Choroid plexus epithelial cell (primary cell): ENCODE results near the gene SCAI.
A peak's percentile ranks its signal among the peaks of the same experiment; 100 is the strongest.

ENCODE experiments used
- DNase-seq: peaks from one replicate; pipeline ENCODE4 v3.0.0-alpha.2; 2010; ENCODE audit warnings: low read depth
- H3K4me3 ChIP-seq: 2 replicates; pipeline ENCODE4 v1.5.1; 2011; ENCODE audit warnings: low read depth, mild to moderate bottlenecking, control low read depth, low read length, moderate library complexity
- TF ChIP-seq, protein P1 (sequence below): conservative IDR thresholded peaks from 2 replicates; pipeline ENCODE4 v1.5.1; 2011; ENCODE audit warnings: low read depth, mild to moderate bottlenecking, control low read depth, inconsistent platforms, low read length, moderate library complexity

SCAI gene

DNA sequence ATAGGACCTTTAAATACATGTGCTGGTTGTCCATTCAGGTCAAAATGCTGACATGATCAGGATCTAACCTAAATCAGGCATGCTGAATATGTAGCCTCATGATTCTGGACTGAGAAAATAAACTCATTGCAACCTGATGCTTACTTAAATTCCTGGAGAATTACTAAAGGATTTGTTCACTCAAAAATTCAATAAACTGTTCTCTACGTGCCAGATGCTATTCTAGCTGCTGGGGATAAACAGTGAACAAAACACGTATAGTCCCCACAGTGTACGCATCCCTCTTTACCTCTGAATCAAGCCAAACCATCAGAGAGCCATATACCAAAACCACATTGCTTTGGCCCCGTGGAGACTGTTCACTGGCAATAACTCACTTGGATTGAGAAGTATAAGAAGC lies 6.1 kb downstream of the SCAI start:
- TF ChIP-seq, protein P1, sequence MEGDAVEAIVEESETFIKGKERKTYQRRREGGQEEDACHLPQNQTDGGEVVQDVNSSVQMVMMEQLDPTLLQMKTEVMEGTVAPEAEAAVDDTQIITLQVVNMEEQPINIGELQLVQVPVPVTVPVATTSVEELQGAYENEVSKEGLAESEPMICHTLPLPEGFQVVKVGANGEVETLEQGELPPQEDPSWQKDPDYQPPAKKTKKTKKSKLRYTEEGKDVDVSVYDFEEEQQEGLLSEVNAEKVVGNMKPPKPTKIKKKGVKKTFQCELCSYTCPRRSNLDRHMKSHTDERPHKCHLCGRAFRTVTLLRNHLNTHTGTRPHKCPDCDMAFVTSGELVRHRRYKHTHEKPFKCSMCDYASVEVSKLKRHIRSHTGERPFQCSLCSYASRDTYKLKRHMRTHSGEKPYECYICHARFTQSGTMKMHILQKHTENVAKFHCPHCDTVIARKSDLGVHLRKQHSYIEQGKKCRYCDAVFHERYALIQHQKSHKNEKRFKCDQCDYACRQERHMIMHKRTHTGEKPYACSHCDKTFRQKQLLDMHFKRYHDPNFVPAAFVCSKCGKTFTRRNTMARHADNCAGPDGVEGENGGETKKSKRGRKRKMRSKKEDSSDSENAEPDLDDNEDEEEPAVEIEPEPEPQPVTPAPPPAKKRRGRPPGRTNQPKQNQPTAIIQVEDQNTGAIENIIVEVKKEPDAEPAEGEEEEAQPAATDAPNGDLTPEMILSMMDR = no peak
- H3K4me3 ChIP-seq = no peak overlapping the region
- peak; percentile 78 for DNase-seq

DNA sequence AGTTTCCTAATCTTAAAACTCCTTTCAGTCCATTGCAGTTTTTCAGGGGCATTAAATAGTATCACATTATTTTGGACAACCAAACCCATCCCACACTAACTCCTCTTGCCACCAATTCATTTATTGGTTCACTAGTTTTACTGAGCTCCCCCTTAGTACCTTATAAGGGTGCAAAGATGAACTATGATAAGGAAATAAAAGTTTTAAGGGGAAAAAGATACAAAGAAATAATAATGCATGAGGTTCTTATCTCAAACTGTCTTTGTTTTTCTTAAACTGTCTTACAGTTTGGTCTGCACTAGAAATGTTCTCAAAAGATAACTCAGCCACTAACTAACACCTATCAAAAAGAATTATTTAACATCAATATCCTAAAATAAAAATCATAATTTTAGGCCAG lies 8.4 kb downstream of the SCAI start:
- TF ChIP-seq, protein P1 = no peak
- no peak overlapping the region for H3K4me3 ChIP-seq
- no peak for DNase-seq

DNA sequence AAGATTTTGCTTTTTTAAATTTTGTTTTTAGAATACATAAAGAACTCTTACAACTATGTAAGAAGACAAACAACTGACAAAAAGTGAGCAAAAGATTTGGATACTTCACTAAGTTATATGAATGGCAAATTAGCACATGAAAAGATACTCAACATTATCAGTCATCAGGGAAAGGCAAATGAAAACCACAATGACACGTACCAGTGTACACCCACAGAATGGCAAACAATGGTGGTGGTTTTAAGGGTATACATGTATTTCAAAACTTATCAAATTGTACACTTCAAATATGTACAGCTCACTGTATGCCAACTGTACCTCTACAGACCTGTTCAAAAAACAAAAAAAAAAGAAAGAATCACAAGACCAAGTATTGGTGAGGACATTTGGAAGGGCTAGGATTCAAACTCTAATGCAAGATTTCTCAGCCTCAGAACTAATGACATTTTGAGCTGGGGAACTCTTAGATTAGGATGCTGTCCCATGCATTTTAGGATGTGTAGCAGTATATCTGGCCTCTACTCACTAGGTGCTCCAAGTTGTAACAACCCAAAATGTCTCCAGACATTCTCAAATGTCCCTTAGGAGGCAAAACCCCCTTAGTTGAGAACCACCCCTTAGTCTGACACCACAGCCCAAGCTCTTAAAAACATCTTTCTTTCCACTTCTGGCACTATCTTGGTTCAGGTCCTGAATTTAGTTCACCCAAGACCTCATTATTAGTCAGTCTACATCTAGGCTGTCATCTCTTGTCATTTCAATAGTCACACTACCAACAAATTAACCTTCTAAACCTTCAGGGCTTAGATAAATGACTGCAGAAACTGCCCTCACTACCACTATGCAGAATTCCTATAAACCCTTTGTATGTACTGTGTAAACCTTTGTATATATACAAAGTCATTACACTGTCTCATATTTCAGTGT lies 9.7 kb downstream of the SCAI start:
- TF ChIP-seq, protein P1 = no peak
- no peak overlapping the region for H3K4me3 ChIP-seq
- no peak for DNase-seq

DNA sequence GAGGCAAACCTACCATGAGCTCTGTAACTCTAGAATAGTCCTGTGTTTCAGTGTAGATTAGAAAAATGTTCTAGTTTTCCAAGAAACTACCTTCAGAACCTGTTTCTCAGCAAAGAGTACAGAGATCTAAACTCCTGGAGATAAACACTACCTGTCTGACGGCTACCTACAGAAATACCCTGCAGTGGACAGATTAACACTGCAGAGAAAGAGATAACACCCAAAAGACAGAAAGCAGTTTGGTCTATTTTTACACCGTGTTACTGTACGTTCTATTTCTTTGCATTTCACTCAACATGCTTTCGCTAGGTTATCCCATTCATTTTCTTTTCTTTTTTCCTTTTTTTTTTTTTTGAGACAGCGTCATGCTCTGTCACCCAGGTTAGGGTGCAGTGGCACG lies 11.6 kb downstream of the SCAI start:
- TF ChIP-seq, protein P1 = no peak
- no peak for DNase-seq
- no peak overlapping the region for H3K4me3 ChIP-seq

DNA sequence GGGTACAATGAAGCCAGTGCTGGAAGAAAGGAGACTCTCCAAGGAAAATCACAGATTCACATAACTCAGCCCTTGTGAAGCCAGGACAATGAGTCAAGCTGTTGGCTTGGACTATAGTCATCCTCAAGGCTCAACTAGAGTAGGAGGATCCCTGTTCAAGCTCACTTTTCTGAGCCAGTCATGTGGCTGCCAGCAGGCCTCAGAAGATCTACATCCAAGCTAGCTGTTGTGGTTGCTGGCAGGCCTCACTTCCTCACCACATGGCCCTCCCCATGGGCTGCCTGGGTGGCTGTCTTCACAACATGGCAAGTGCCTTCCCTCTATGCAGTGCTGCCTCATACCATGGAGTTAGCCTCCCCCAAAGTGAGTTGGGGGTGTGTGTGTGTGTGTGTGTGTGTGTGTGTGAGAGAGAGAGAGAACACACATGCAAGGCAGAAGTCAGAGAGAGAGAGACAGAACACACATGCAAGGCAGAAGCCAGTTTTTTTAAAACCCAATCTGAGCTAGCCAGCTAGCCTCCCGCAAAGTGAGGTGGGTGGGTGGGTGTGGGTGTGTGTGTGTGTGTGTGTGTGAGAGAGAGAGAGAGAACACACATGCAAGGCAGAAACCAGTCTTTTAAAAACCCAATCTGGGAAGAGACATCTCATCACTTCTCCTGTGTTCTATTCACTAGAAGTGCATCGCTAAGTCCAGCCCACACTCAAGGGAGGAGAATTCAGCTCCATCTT lies 17.1 kb downstream of the SCAI start:
- TF ChIP-seq, protein P1 = no peak
- peak; percentile 98 for DNase-seq
- no peak overlapping the region for H3K4me3 ChIP-seq

DNA sequence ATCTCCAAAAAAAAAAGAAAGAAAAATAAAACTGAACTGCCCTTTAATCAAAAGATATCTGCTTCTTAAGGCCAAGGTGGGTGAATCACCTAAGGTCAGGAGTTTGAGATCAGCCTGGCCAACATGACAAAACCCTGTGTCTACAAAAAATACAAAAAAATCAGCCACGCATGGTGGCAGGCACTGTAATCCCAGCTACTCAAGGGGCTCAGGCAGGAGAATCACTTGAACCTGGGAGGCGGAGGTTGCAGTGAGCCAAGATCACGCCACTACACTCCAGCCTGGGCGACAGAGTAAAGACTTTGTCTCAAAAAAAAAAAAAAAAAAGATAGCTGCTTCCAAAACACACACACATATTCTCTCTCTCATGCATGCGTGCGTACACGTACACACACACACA lies 17.8 kb downstream of the SCAI start:
- no peak overlapping the region for H3K4me3 ChIP-seq
- TF ChIP-seq, protein P1 = no peak
- no peak for DNase-seq
